Stimulated activated CD4-positive, alpha-beta T cell treated with anti-CD3 and anti-CD28 coated beads, Interleukin-1b, Interleukin-23, amount 100 ng/mL, for 24 hours (primary cell): ENCODE data around the gene TRIO.
"Not testable (repeated sequence)": the region's sequence is repeated elsewhere in the genome, so short reads cannot be mapped to it uniquely, and the experiment has no call there.

Experiments
- DNase-seq, 4 experiments: peaks; one replicate each; pipeline ENCODE4 v3.0.0-alpha.2; 2020; ENCODE audit warnings: low read depth in 4 of 4, low spot score in 1 of 4

Gene TRIO

DNA sequence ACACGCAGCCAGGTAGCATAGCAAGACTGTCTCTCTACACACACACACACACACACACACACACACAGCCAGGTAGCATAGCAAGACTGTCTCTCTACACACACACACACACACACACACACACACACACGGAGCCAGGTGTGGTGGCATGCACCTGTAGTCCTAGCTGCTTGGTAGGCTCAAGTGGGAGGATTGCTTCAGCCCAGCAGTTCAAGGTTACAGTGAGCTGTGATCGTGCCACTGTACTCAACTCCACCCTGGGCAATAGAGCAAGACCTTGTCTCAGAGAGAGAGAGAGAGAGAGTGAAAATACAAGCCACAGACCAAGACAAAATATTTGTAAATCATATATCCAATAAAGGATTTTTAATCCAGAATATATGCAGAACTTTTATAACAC is 64.3 kb downstream of the TRIO start:
- DNase-seq, result not testable (repeated sequence)

- no peak for DNase-seq
Observed at GRCh38 chr5:14208071-14209021, 65.2 kb downstream of the TRIO start.

DNA sequence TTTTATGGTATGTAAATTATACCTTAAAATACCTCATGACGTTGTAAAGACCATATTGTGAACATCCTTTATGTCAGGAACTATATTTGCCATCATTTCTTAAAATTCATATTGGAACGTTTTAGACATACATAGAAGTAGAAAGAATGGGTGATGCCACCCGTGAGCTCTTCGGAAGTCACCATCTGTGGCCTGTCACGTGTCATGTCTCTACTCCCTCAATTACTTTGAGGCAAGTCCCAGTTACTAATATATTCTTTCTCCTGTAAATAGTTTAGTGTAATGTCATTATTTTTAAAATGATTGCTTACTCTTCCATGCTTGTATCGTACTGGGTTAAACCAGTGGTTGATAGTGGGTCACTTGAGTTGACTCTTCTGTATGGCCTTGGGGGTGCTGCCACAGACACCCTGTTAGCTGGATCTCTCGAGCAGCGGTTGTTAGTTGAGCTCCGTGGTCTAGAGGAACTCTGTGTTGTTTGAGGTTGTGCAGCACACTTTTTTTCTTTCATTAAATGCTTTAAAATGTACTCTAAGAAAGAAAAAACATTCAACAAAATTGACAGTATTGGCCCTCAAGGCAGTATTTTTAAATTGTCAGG is 66.2 kb downstream of the TRIO start:
- DNase-seq, result no peak

GRCh38 chr5:14209836-14210235 is 66.7 kb downstream of the TRIO start:
- DNase-seq, result no peak

- no peak for DNase-seq
Observed at GRCh38 chr5:14210729-14211128, 67.6 kb downstream of the TRIO start.

GRCh38 chr5:14211818-14212803 is 69.0 kb downstream of the TRIO start:
- no peak for DNase-seq

DNA sequence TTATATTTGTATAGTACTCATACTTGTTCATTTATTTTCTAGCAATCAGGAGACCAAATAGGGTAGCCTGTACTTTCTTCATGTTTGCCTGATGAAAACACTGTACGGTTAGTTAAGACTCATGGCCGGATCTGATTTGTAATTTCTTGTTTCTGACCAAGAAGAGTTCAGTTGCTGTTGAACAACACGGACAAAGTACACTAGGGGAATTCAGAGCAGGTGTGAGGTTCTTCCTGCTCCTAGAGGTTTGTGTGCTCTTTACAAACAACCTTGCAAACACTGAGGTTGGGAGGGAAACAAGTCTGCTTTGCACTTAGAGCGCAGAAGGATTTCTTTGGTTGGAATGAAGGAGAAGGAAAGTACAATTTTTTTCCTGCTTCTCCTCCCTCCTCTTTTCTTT is 69.7 kb downstream of the TRIO start:
- no peak for DNase-seq

DNA sequence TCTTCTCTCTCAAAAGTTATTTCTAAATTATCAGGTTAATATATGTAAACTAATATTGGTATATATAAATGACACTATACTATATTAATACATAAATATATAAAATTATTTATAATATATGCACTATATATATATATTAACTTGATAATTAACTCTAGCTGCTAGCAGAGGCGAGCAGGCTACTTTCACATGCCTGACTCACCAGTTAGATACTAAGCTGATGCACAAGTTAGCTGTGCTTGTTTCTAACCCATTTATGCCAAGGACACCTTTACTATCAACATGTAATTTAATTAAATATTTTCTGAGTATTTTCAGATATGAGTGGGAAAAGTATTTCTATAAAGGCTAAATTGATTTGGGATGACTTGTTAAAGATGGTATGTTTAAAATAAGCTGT is 70.1 kb downstream of the TRIO start:
- no peak for DNase-seq

- DNase-seq, result no peak
Observed at GRCh38 chr5:14213813-14214585, 70.9 kb downstream of the TRIO start.

- no peak for DNase-seq
Observed at GRCh38 chr5:14215901-14216300, 72.8 kb downstream of the TRIO start.

GRCh38 chr5:14216372-14216771 is 73.2 kb downstream of the TRIO start:
- no peak for DNase-seq

GRCh38 chr5:14216902-14217301 is 73.8 kb downstream of the TRIO start:
- no peak for DNase-seq

DNA sequence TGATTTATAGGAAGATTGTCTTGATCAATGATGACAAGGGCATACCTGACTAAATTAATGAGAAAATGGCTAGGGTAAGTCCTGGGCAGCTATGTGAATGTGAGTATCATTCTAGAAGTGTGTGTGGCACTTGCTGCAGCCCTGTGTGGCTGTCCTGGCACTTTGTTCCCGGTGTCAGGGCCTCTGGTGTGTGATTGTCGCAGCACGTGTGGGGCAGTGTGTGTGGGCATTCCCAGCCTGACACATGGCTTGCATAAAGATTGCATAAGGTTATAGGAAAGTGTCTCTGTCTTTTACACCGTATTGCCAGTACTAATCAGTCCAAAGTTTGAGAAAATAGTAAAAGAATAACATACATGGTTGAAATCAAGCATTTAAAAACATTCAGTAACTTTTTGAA is 74.4 kb downstream of the TRIO start:
- DNase-seq, result no peak

DNA sequence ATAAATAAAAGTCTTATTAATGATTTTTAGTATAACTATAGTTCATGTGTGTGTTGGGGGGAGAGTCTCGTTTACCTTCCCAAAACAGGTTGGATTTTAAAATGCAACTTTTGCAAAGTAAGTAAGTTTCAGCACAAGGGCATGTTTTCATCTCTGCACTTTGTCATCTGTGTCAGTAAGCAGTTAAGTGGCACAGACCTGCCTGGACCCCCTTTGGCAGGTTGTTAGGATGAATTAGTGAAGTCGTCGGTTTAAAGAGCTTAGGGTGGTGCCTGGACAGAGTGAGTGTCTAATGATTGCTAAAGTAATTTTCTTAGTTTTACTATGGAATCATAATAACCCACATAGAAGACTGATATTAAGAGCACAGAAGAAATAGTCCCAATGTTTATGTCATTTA is 74.9 kb downstream of the TRIO start:
- no peak for DNase-seq

GRCh38 chr5:14218480-14218879 is 75.3 kb downstream of the TRIO start:
- DNase-seq, result no peak

- DNase-seq, result no peak
Observed at GRCh38 chr5:14218897-14219573, 75.9 kb downstream of the TRIO start.

DNA sequence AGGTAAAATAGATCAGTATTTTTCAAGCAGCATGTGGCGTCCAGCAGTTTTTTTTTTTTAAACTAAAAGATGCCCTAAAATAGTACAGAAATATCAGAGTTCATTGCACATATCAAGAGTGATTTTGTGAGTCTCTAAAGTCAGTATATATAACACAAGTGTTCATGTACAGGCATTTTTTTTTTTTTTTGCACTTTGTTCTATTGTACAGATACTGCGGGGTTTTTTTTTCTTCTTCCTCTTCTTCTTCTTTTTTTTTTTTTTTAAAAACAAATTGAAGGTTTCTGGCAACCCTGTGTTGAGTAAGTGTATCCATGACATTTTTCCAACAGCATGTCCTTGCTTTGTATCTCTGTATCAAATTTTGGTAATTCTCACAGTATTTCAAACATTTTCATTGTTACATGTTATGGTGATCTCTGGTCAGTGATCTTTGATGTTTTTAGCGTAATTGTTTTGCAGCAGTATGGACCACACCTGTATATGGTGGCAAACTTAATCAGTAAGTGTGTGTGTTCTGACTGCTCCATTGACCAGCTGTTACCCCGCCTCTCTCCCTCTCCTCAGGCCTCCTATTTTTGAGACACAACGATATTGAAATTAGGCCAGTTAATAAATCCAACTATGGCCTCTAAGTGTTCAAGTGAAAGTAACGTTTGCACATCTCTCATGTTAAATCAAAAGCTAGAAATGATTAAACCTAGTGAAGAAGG is 76.8 kb downstream of the TRIO start:
- no peak for DNase-seq

- DNase-seq, result no peak
Observed at GRCh38 chr5:14220642-14221041, 77.5 kb downstream of the TRIO start.

DNA sequence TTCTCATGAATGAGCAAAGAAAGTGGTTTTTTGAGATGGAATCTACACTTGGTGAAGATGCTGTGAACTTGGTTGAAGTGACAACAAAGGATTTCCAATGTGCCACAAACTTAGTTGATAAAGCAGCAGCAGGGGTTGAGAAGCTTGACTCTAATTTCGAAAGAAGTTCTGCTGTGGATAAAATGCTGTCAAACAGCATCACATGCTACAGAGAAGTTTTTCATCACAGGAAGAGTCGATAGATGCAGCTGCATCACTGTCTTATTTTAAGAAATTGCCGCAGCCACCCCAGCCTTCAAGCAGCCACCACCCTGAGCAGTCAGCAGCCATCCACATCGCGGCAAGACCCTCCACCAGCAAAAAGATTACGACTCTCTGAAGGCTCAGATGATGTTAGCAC is 78.6 kb downstream of the TRIO start:
- no peak for DNase-seq
